DMS 273 treated with DMSO at 0.1 percent for 48 hours (cell line): ENCODE data around the gene ETS1.

Source experiments
- DNase-seq: peaks from one replicate; lab custom pipeline; 2025; lab: John Stamatoyannopoulos, UW

Gene ETS1

DNA sequence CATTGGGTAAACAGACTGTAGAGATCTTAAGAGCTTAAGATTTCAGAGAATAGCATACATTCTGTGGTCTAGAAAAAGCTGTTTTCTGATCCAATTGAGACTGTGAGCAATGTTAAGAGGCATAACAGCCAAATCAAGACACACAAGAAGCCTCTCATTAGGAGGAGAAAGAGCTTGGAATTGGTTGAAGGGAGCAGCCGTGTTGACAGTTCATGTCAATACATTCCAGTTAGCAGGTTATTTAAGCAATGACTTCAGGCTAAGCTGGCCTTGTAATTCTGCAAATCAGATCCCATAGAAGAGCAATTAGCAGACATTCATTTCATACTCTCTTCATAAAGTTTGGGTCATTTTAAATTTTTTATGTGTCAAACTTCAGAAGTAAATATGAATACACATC lies 50.9 kb downstream of the ETS1 start:
- DNase-seq = no peak

DNA sequence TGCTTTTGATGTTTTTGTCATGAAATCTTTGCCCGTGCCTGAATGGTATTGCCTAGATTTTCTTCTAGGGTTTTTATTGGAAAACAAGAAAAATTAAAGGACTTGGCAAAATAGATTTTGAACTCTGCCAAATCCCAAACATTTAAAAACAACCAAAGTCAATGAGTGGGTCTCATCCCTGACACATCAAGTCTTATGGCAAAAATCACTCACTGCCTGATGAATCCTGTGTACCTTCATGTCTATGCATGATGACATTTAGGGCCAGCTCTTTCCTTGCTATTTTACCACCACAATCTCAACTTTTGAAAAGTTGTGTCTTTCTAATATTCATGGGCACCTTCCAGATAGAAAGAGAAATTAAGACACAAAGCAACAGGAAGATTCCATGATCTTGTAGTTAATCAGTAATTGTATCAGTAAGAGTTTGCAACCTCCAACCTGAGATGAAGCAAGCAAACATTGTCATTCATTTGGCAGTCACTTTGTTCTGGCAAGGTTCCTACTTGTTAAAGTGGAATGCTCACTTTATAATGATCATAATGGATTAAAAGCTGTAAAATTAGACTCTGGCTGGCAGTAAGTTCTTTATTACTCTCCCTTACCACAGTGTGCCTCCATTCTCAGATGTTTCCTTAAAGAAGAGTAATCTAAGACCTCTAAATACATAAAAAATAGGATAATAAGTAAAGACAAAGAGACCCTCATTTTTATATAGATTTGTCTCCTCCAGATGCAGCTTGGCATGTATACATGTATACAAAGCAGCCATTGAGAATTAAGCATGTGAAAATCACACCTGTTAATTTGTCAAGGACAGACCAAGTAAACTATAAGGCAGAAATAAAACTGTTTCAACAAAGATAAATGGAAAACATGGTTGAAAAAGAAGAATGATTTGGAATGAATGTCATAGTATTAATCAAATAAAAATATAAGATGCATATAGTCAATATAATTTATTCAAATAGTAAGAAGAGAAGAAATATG lies 51.6 kb downstream of the ETS1 start:
- no peak for DNase-seq

DNA sequence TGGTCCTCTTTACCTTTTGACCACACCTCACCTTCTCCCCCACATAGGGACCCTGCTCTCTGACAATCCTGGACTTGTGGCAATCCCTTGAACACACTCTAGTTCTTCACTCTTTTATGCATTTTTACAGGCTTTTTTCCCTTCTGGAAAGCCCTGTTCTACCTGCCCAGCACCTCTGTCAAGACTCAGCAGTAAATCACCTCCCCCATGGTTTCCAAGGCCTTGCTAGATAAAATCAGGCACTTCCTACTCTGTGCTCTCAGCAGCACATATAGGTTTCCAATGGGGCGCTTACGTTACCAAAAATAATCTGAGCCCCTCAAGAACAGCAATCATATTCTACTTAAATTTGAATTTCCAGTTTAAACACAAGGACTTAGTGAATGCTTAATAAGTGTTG lies 53.9 kb downstream of the ETS1 start:
- DNase-seq = no peak

DNA sequence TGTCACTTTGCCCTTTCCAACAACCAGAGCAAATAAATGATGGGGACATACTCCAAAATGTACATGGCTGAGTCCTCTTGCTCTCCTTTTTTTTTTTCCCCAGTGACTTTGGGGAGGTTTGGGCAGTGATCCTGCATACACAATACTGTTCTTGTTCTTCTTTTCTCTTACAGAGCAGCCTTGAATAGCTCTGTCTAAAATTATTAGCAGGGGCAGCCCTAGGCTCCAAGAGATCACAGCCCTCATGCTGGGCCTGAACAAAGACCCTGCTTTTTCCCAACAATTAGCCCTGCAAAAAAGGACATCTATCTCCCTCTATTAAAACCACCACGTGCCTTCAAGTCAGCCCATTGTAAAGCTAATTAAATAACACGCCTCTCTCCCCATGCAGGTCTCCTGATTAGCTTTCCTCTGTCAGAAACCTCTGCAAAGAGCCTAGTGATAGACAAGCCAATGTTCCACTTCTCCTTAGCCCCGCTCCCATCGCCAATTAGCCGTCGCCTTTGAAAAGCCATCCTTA lies 54.7 kb downstream of the ETS1 start:
- no peak for DNase-seq

DNA sequence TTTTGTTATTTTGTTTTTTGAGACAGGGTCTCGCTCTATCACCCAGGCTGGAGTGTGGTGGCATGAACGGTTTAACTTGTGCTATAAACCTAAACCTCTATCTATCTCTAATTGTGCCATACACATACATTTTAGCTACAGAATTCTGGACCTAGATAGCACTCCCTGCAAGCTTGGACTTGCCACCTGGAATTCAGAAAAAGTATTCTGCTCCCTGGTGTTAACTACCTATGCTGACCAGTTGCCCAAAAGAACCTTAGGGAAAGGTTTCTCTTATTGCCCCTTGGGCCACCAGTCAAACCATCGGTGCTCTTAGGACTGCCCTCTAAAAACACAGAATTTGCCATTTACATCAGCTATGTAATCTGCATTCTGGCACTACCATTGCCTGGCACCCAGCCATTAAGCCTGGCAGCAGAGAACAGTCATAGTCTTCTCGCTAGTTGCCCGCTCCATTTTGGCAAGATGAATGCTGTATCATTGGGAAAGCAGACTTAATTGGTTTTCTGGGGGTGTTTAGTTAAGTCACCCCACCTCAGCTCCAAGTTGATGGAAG lies 55.3 kb downstream of the ETS1 start:
- DNase-seq = no peak

DNA sequence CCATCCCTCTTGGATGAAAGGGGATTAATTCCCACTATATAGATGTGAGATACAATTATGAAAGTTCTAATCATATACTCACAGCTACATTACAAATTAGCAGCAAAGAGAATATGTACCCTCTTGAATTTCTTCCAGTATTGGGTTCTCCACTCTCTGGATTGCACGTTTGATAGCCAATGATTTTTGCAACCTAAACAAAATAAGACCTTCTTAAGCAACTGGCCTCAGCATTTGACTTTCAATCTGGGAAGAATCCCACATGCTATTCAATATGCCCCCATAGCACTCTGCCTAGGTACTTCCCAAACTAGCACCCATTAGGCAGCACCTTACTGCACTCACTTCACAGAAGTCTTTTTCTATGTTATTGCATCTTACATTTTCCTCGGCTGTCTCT lies 55.8 kb downstream of the ETS1 start:
- DNase-seq = no peak

DNA sequence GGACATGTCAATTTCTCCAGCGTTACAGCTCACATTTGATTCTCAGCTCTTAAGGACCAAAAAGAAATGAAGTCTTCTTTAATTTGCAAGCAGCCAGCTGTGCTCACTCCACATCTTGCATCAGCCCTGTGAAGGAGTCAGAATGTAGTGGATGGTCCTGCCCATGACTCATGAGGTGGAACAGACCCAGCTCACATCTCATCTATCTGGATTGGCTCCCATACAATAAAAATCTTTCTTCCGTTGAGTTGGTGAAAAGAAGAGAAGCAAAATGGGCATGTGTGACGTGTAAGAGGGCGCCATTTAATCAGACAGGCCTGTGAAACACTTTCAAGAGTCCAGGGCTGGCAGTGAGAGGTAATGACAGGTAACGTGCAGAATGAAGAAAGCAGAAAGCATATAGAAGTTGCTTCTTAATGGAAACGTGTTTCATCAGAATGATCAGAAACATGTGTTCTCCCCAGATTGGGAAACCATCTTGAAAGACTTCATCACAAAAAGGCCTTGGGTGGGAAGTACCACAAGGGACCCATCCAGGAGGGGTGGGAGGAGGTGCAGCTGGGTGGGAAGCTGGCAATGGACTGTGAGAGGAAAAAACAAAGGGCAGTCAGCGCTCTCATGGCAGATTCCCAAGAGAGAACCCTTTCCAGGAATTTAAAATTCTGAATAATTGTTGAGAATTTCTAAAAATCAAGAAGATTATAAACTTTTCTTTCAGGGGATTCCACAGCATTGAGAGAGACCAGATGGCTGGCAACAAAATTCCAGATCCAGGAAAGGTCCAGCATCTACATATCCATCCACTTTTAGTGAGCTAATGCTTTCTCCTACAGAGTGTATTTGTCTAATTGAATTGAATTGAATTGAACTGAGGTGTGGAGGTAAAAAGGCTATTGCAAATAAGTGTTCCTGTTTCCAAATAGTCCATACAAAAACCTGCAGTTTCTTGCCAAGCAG lies 57.0 kb downstream of the ETS1 start:
- DNase-seq = no peak

DNA sequence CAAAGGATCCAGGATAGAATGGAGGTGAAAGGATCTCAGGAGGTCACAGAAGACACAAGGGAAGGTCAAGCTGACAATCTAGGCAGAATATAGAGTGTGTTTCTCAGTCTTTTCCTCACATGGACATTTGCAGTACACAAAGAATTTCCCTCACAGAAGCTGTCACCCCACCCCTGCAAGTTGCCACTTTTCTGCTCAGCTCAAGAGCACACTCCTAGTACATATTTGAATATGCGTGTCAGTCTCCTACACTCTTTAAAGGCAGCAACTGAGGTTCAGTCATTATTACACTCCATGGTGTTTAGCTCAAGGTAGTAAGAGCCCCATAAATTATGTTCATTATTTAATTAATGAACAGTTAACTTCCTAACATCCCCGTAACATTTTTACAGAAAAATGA lies 59.1 kb downstream of the ETS1 start:
- no peak for DNase-seq

DNA sequence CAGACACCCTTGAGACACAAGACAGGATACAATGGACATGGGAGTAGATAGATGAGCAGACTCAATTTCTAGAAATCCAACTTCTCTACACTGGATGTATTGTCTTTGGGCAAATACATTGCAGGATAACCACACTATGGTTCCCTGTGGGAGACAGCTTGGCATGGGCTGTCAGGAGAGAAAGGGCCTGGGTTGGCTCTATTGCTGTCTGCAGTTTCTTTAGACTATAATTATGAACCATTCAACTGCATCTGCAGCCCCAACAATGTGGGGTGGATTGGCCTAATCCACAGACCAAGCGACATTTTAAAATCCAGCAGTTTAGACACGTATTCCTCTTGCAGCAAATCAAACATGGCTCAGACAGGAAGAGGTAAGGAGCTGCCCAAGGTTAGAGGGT lies 60.3 kb downstream of the ETS1 start:
- DNase-seq = no peak

DNA sequence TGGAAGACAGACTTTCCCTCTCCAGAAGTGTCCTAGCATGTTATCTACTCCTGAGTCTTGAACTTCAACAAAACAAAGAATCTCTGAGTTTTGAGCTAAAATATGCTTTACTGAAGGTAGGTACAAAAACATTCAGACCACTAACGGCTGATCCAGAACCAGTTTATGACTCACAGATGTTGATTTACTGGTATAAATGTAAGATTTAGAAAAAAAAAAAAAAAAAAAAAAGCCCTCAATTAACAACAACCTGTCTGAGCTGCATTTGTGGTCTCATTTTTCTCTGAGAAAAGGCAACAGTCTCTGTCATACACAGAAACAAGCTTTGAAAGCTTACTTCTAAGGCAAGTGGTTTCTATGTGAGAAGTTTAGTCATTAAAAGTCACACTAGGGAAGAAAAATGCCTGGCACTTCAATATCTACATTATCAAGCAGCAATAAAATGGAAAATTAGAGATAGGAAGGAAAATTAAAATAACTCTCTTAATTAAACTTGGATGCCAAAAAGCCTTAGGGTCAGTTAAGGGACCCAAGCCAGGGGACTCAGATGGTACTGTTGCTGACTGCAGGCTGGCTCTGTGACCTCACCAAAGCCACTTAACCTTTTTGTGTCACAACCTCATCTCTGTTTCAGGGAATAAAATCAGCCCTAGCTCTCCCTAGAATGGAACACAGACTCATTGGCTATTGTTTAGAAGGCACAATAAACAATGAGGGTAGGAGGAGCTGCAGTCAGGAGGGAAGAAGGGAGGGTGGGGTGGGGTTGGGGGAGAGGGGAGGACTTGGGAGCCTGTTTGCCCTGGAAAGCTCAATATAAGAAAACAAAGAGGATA lies 61.7 kb downstream of the ETS1 start:
- DNase-seq = no peak

DNA sequence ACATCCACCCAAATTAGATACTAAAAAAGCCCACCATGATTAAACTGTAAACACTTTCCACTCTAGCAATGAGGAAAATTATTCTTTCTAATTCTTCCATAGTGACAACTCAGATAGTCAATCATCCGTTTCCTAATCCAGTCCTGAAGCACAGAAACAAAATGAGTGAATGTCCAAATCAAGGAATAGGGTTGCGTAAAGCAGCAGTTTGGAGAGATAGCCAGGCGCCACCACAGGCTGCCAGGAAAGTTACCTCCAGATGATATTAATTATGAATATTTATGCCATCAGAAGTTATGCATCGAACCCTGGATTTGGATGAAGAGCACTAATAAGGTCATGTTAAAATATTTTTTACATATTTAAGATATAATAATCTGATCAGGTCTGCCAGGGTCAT lies 63.2 kb downstream of the ETS1 start:
- no peak for DNase-seq

DNA sequence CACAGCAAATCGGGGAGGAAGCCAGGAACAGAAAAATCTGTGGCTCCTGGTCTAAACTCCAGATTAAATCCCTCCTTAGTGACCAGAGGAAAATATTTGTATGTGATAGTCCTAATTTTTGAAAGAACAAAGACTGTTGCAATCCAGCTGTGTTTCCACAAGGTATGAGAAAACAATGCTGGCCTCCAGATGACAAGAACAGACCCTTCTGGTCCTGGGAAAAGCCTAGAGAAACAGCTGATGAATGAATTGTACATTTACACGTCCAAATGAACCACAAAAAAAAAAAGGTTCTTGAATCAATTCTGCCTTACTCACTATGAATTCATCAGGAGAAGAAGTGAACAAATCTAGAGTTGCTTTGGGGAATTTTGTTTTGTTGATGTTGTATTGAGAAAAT lies 63.7 kb downstream of the ETS1 start:
- no peak for DNase-seq

DNA sequence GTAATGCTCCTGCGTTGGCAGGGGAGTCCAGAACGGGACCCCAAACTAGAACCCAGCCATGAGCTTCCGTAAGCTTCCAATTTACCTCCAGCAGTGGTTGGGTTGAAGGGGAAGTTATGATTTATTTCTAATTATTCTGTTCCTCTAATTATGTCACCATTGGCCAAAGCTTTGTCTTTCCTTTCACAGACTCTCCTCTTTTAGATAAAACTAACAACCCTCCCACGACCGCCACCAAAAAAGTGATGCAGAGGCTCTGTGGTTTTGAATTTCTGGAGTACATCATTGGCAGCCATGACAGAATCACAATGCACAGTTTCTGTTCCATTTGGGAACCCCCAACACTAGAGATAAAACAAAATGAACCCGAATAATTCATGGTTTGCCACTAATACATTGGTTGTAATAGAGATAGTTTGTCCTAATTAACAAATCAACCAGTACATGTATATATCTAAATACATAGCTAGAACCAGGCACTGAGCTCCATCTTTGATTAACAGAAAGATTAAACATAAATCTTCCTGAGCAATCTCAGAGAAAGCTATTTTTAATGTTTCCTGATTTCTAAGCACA lies 64.3 kb downstream of the ETS1 start:
- no peak for DNase-seq

DNA sequence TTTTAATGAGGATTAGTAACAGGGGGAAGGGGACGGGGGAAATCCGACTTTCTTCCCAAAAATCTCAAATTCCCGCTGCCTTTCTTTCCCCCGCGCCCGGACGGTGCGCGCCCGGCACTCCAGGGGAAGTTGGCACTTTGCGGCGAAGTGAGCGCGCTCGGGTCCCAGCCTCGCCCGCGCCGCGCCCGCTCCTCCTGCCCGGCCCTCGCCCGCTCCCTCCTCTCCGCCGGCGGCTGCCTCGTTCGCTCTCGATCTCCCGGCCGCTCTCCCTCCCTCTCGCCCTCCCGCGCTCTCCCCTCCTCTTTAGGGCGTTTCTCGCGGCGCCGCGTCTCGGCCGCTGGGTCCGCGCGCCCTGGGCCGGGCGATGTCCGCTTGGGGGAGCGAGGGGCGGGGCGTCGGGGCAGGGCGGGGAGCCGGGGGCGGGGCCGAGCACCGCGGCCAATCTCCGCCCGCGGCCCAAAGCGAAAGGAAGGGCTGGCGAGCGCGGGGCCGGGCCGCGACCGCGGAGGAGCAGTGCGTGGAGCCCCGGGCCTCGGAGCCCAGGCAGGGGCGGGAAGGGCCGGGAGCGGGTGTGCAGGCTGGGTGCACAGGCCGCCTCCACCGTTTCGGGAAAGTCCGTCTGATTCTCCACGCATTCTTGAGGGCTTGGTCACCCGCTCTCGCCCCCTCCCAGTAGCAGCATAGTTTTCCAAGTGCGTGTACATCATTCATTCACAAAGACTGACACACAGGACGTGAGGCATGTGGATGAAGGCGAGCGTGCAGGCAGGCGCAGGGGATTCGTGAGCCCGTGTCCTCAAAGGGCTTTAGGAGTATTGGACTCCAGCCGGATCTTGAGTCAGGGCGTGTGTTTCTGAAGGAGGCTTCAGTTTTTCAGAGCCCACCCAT lies 65.1 kb downstream of the ETS1 start:
- DNase-seq = peak; percentile 77

DNA sequence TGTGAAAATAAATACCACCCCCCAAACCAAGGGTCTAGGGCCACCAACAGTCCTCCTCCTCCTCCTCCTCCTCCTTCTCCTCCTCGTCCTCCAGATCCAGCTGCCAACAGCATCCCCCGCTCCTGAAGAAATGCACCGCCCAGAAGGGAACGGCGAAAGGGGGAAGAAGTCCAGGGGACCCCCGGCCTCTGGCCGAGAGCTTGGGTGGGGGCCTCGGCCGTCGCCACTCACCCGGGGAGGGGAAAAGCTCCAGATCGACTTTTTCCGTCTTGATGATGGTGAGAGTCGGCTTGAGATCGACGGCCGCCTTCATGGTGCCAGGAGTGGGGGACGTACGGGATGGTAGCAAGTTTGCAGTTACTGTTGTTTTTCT lies 65.7 kb downstream of the ETS1 start:
- DNase-seq = no peak

DNA sequence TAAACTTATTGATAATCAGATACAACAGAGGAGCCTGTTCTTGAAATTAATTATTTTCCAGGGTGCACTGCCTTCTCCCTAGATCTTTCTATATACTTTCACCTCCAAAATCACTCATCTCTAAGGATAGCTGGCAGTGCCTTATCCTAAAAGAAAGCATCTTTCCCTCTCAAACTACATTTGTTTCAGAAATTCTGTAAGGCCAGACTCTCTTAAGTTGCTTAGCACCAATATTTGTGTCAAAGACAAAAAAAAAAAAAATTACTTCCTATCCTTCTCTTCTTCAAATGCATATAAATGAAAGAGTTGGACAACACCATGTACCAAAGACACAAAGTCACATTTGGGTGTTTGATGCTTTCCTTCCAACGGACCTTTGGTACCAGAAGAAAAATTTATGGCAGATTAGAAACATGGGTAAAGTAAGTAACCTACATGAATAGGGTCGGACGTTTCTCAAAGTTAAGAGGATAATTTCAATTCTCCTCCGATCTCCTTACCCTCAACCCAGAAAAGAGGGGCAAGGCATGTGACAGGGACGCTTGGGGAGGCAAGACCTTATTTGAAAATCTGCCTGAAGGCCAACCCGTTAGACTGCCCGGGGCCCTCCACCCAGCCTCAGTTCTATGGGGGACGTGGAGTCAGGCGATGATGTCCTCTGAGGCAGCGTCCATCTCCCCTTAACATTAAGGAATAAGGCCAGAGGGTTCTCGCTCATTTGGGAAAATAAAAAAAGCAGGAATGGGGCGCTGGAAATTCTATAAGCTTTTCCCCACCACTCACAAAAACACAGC lies 66.3 kb downstream of the ETS1 start:
- no peak for DNase-seq

DNA sequence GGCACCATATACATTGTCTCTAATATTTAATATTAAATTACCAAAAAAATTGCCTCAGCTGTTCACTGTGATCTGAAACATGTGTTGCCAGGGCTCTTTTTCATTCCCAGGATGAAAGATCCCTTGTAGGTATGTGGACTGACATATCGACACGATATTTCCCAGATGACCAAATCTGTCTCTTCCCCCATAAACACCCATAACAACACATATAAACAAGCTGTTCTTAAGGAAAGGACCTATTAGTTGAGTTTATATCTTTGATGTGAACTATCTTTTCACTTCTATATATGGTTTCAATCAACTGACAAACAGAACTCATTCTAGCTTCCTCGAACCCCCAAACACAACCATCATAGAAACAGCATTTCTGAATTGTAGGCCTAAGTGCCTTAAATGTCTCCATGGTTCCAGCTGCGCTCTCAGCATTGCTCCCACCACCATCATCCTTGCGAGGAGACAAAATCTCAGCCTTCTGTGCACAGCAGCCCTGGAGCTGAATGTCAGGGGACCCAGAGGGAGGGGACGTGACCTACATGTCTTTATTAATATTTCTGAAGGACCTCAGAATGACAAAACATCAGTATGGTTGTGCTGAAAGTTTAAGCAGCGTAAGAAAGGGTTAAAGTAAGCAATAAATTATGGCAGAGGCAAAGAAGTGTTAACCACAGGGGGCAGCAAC lies 67.0 kb downstream of the ETS1 start:
- DNase-seq = no peak

DNA sequence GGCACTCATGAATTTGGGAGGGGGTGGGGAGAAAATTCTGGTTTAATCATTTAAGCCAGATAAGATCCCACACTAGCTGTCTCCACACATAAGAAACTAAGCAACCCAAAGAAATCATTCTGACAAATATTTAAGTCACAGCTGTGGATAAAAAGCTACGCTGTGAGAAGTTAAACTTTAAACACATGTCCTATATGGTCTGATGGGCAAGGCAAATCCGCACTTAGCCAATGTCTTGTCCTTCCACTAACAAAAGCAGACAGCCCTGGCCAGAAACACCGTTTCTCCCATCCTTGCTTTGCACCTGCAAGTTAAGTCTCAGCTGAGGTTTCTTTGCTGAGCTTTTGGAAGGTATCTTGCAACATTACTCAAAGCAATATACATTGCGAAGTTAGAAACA lies 68.0 kb downstream of the ETS1 start:
- no peak for DNase-seq
